Astrocyte of the spinal cord (primary cell): ENCODE results near the gene KRTAP19-4.

Source experiments
- DNase-seq: peaks from one replicate; pipeline ENCODE4 v3.0.0; 2011; ENCODE audit warnings: low read depth, low spot score
- H3K4me3 ChIP-seq: 2 replicates; pipeline ENCODE4 v1.5.1; 2011; ENCODE audit warnings: low read depth, mild to moderate bottlenecking, low read length, moderate library complexity
- in situ Hi-C: cut with HindIII; loops from 2 replicates; pipeline ENCODE4 v1.10.0; 2017; ENCODE audit warnings: low sequenced_read_pairs
- TF ChIP-seq, protein P1 (sequence below): IDR thresholded peaks from 2 replicates; pipeline ENCODE4 v1.5.1; 2012; ENCODE audit warnings: low read depth, mild to moderate bottlenecking, low read length, inconsistent platforms

KRTAP19-4 gene

DNA sequence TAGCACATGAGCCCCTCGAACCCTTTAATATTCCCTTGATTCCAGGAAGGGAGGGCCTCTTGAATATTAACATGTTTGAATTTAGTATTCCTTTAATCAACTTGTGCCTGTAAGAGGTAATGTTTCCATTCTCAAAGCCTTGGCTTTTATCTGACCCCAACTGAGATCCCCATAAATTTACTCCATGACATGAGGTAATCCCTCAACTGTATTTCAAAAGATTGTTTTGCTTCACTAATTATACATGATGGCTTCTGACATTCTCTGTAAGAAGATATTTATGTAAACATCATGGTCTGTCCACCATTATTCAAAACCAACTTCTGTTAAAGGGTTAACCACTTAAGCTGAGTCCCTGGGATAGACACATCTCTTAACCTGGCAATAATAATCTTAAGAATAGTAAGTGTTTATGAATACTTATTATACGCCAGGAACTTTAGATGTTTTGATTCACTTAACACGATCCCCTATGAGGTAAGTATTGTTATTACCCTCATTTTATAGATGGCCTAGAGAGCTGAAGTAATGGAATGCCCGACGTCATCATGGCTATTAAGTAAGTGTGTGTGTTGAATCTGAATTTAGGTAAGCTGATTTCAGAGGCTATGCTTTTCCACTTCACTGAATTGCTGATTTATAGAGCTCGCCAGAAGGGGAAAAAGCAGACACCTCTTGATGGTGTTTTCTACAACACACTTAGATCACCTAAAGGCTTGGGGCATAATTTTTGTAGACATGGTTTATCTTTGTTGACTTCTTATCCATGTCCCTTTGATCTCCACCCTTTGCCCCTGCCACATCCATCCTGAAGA is 27.9 kb downstream of the KRTAP19-4 start:
- DNase-seq: no peak
- H3K4me3 ChIP-seq: no peak overlapping the region
- TF ChIP-seq, protein P1, sequence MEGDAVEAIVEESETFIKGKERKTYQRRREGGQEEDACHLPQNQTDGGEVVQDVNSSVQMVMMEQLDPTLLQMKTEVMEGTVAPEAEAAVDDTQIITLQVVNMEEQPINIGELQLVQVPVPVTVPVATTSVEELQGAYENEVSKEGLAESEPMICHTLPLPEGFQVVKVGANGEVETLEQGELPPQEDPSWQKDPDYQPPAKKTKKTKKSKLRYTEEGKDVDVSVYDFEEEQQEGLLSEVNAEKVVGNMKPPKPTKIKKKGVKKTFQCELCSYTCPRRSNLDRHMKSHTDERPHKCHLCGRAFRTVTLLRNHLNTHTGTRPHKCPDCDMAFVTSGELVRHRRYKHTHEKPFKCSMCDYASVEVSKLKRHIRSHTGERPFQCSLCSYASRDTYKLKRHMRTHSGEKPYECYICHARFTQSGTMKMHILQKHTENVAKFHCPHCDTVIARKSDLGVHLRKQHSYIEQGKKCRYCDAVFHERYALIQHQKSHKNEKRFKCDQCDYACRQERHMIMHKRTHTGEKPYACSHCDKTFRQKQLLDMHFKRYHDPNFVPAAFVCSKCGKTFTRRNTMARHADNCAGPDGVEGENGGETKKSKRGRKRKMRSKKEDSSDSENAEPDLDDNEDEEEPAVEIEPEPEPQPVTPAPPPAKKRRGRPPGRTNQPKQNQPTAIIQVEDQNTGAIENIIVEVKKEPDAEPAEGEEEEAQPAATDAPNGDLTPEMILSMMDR: no peak
- in situ Hi-C loops: no loop called here

DNA sequence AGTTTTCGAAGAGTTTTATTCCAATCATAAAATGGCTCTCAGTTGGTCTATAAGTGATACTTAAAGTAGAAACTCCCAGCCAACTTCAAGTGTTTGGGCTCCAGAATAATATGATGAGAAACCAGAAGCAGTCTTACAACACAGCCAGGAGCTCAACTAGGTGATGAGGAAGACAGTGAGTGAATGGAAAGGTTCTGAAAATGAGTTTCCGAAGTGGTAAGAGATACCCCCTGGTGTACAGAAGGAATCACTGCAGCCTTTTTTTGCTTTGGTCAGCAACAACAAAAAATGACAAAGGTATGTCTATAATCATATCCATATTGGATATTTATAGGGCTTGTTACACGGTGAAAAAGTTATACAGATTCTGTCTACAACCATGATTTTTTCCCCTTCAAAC is 33.3 kb downstream of the KRTAP19-4 start:
- TF ChIP-seq, protein P1: peak; percentile 33
- DNase-seq: no peak
- no peak overlapping the region for H3K4me3 ChIP-seq
- in situ Hi-C loops: no loop called here

DNA sequence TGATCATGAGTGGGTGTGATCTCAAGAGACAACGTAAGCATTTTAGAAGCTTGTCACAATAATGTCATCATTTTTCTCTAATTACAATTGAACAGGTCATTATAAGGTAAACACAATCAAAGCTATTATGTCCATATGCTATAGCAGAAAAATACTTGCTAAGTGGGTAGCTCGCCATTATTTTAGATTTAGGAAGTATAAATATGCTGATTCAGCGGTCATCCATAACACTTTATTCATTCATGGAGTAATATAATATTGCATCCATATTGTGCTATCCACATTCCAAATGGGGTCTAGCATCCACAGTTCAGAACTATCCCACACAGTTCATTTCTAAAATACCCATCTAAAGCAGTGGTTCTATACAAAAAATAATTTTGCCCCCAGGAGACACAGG is 48.5 kb downstream of the KRTAP19-4 start:
- DNase-seq: no peak
- in situ Hi-C loops: no loop called here
- TF ChIP-seq, protein P1: no peak
- H3K4me3 ChIP-seq: no peak overlapping the region

DNA sequence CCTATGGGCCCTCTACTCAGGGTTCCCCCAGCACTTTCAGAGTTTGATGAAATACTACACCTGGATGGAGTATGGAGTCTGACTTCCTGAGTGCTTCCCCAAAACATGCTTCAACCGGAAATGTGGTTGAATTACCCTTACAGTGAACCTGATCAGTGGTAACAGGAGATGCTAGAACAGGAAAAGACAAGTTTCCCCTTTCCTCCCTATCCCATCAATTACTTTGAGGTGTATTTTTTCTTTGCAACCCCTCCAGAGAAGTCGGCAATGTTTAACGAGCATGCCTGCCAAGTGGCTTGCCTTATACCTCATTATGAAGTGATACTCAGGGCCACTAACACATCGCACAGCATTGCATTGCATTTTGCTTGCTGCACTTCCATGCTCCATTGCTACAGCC is 49.9 kb downstream of the KRTAP19-4 start:
- TF ChIP-seq, protein P1: no peak
- no peak overlapping the region for H3K4me3 ChIP-seq
- in situ Hi-C loops: no loop called here
- DNase-seq: no peak
